HEK293 (cell line): ENCODE results near the gene NUP58.

ENCODE experiments used
- FEZF1 ChIP-seq: fragments of 450-650 bp; formaldehyde crosslinking; IDR thresholded peaks from 2 replicates; pipeline ENCODE4 v1.5.1; 2016; ENCODE audit warnings: missing biosample characterization, missing genetic modification characterization
- HOXD13 ChIP-seq: sonication (generic); formaldehyde crosslinking; IDR thresholded peaks from 2 replicates; pipeline ENCODE4 v1.8.0; 2022; ENCODE audit warnings: missing genetic modification reagents, borderline replicate concordance
- KLF1 ChIP-seq: fragments of 450-650 bp; formaldehyde crosslinking; IDR thresholded peaks from 2 replicates; pipeline ENCODE4 v1.5.1; 2016; ENCODE audit warnings: missing biosample characterization, missing genetic modification characterization
- KLF7 ChIP-seq: fragments of 450-650 bp; formaldehyde crosslinking; IDR thresholded peaks from 2 replicates; pipeline ENCODE4 v1.5.1; 2016; ENCODE audit warnings: missing biosample characterization, missing genetic modification characterization, borderline replicate concordance
- PBX3 ChIP-seq: sonication (generic); formaldehyde crosslinking; IDR thresholded peaks from 2 replicates; pipeline ENCODE4 v1.8.1; 2022; ENCODE audit warnings: mild to moderate bottlenecking, moderate library complexity, missing genetic modification reagents
- PRDM4 ChIP-seq: fragments of 450-650 bp; formaldehyde crosslinking; IDR thresholded peaks from 2 replicates; pipeline ENCODE4 v1.5.1; 2017; ENCODE audit warnings: missing biosample characterization, missing genetic modification characterization
- SALL2 ChIP-seq: fragments of 450-650 bp; formaldehyde crosslinking; IDR thresholded peaks from 2 replicates; pipeline ENCODE4 v1.5.0; 2017; ENCODE audit warnings: missing biosample characterization, mild to moderate bottlenecking, missing genetic modification characterization, borderline replicate concordance
- SP2 ChIP-seq: fragments of 450-650 bp; formaldehyde crosslinking; IDR thresholded peaks from 2 replicates; pipeline ENCODE4 v1.5.1; 2016; ENCODE audit warnings: missing biosample characterization, missing genetic modification characterization
- YY2 ChIP-seq: fragments of 450-650 bp; formaldehyde crosslinking; IDR thresholded peaks from 2 replicates; pipeline ENCODE4 v1.5.1; 2016; ENCODE audit warnings: missing biosample characterization, missing genetic modification characterization
- ZBTB10 ChIP-seq: fragments of 450-650 bp; formaldehyde crosslinking; IDR thresholded peaks from 2 replicates; pipeline ENCODE4 v1.5.1; 2016; ENCODE audit warnings: missing biosample characterization, missing genetic modification characterization
- ZBTB44 ChIP-seq: fragments of 450-650 bp; IDR thresholded peaks from 2 replicates; pipeline ENCODE4 v1.5.1; 2018; ENCODE audit warnings: missing biosample characterization, mild to moderate bottlenecking, missing genetic modification characterization
- ZBTB48 ChIP-seq: fragments of 450-650 bp; formaldehyde crosslinking; IDR thresholded peaks from 2 replicates; pipeline ENCODE4 v1.5.1; 2016; ENCODE audit warnings: missing biosample characterization, missing genetic modification characterization
- ZBTB6 ChIP-seq: fragments of 450-650 bp; formaldehyde crosslinking; IDR thresholded peaks from 2 replicates; pipeline ENCODE4 v1.5.1; 2017; ENCODE audit warnings: missing biosample characterization, missing genetic modification characterization
- ZBTB8A ChIP-seq: fragments of 450-650 bp; formaldehyde crosslinking; IDR thresholded peaks from 2 replicates; pipeline ENCODE4 v1.5.1; 2016; ENCODE audit warnings: missing biosample characterization, missing genetic modification characterization
- ZFP41 ChIP-seq: fragments of 450-650 bp; formaldehyde crosslinking; IDR thresholded peaks from 2 replicates; pipeline ENCODE4 v1.5.1; 2016; ENCODE audit warnings: missing biosample characterization, missing genetic modification characterization, borderline replicate concordance
- ZIC2 ChIP-seq: fragments of 450-650 bp; formaldehyde crosslinking; IDR thresholded peaks from 2 replicates; pipeline ENCODE4 v1.5.1; 2016; ENCODE audit warnings: missing biosample characterization, missing genetic modification characterization
- ZNF138 ChIP-seq: fragments of 450-650 bp; formaldehyde crosslinking; IDR thresholded peaks from 2 replicates; pipeline ENCODE4 v1.5.1; 2016; ENCODE audit warnings: missing biosample characterization, missing genetic modification characterization, borderline replicate concordance
- ZNF140 ChIP-seq: fragments of 450-650 bp; formaldehyde crosslinking; IDR thresholded peaks from 2 replicates; pipeline ENCODE4 v1.5.1; 2016; ENCODE audit warnings: missing biosample characterization, missing genetic modification characterization
- ZNF157 ChIP-seq: fragments of 450-650 bp; formaldehyde crosslinking; IDR thresholded peaks from 2 replicates; pipeline ENCODE4 v1.5.1; 2016; ENCODE audit warnings: missing biosample characterization, missing genetic modification characterization
- ZNF169 ChIP-seq: fragments of 450-650 bp; formaldehyde crosslinking; IDR thresholded peaks from 2 replicates; pipeline ENCODE4 v1.5.1; 2016; ENCODE audit warnings: missing biosample characterization, missing genetic modification characterization
- ZNF174 ChIP-seq: fragments of 450-650 bp; formaldehyde crosslinking; IDR thresholded peaks from 2 replicates; pipeline ENCODE4 v1.5.0; 2017; ENCODE audit warnings: missing biosample characterization, mild to moderate bottlenecking, missing genetic modification characterization
- ZNF19 ChIP-seq: fragments of 450-650 bp; formaldehyde crosslinking; IDR thresholded peaks from 2 replicates; pipeline ENCODE4; 2016; ENCODE audit warnings: missing biosample characterization, missing genetic modification characterization, low read depth
- ZNF2 ChIP-seq: fragments of 450-650 bp; formaldehyde crosslinking; IDR thresholded peaks from 2 replicates; pipeline ENCODE4 v1.5.1; 2016; ENCODE audit warnings: missing biosample characterization, missing genetic modification characterization
- ZNF404 ChIP-seq: fragments of 450-650 bp; formaldehyde crosslinking; IDR thresholded peaks from 2 replicates; pipeline ENCODE4 v1.5.1; 2017; ENCODE audit warnings: missing biosample characterization, missing genetic modification characterization
- ZNF513 ChIP-seq: fragments of 450-650 bp; IDR thresholded peaks from 2 replicates; pipeline ENCODE4 v1.5.1; 2018; ENCODE audit warnings: missing biosample characterization, missing genetic modification characterization
- ZNF561 ChIP-seq: fragments of 450-650 bp; IDR thresholded peaks from 2 replicates; pipeline ENCODE4 v1.5.1; 2018; ENCODE audit warnings: missing biosample characterization, missing genetic modification characterization, borderline replicate concordance
- ZNF600 ChIP-seq: fragments of 450-650 bp; formaldehyde crosslinking; IDR thresholded peaks from 2 replicates; pipeline ENCODE4 v1.5.1; 2016; ENCODE audit warnings: missing biosample characterization, missing genetic modification characterization
- ZNF623 ChIP-seq: fragments of 450-650 bp; formaldehyde crosslinking; IDR thresholded peaks from 2 replicates; pipeline ENCODE4 v1.5.1; 2016; ENCODE audit warnings: missing biosample characterization, missing genetic modification characterization
- ZNF677 ChIP-seq: fragments of 450-650 bp; IDR thresholded peaks from 2 replicates; pipeline ENCODE4 v1.5.0; 2018; ENCODE audit warnings: missing biosample characterization, mild to moderate bottlenecking, missing genetic modification characterization, moderate library complexity
- ZNF791 ChIP-seq: fragments of 450-650 bp; formaldehyde crosslinking; IDR thresholded peaks from 2 replicates; pipeline ENCODE4 v1.5.1; 2016; ENCODE audit warnings: missing biosample characterization, missing genetic modification characterization
- ZNF792 ChIP-seq: fragments of 450-650 bp; formaldehyde crosslinking; IDR thresholded peaks from 2 replicates; pipeline ENCODE4 v1.5.1; 2016; ENCODE audit warnings: missing biosample characterization, missing genetic modification characterization

NUP58 gene

GRCh38 chr13:25372284-25373081 lies 71.1 kb downstream of the NUP58 start (continued):
- TF ChIP-seq SALL2 (tag by site-specific recombination) (no peak), ZNF404 (tag by site-specific recombination) (no peak), ZNF140 (tag by site-specific recombination) (no peak), ZBTB8A (tag by site-specific recombination) (peak; percentile 71), ZIC2 (tag by site-specific recombination) (peak; percentile 20; the same call in 1 of the 2 replicates), HOXD13 (CRISPR knock-in tag) (no peak), ZNF174 (tag by site-specific recombination) (no peak), ZNF169 (tag by site-specific recombination) (no peak), ZBTB44 (tag by site-specific recombination) (no peak), ZBTB48 (tag by site-specific recombination) (no peak), ZNF792 (tag by site-specific recombination) (no peak), SP2 (tag by site-specific recombination) (no peak), ZNF791 (tag by site-specific recombination) (no peak), PBX3 (CRISPR knock-in tag) (no peak), KLF7 (tag by site-specific recombination) (no peak), ZFP41 (tag by site-specific recombination) (no peak), ZNF677 (tag by site-specific recombination) (no peak), ZNF513 (tag by site-specific recombination) (no peak), ZNF19 (no peak), ZBTB10 (tag by site-specific recombination) (no peak), FEZF1 (tag by site-specific recombination) (no peak), ZNF623 (tag by site-specific recombination) (no peak), ZNF2 (tag by site-specific recombination) (no peak), ZNF600 (no peak; the same call in 1 of the 2 replicates), KLF1 (tag by site-specific recombination) (0 out of 2 replicates have a peak, but pooled peaks have one; percentile 62), ZNF561 (tag by site-specific recombination) (no peak), ZNF157 (tag by site-specific recombination) (no peak), ZNF138 (tag by site-specific recombination) (no peak), ZBTB6 (tag by site-specific recombination) (no peak), PRDM4 (tag by site-specific recombination) (no peak), YY2 (tag by site-specific recombination) (no peak)
